Upper lobe of left lung (tissue), 4 donors: ENCODE results near the gene NT5C2.

Experiments
- CTCF ChIP-seq, 6 experiments: fragments of 450-650 bp in 4 of 6; fragments of 200-600 bp in 2 of 6; sonication (generic) in 2 of 6; IDR thresholded peaks; one replicate each; pipeline ENCODE4 v1.5.1; 2016 to 2019; ENCODE audit warnings: antibody characterized with exemption in 6 of 6
- EP300 ChIP-seq, 4 donors: sonication (generic); formaldehyde crosslinking; IDR thresholded peaks; one replicate each; pipeline ENCODE4 v1.5.1; 2017; ENCODE audit warnings: antibody characterized with exemption in 4 of 4, control low read depth in 2 of 4
- POLR2A ChIP-seq, 4 donors: fragments of 450-650 bp; IDR thresholded peaks; one replicate each; pipeline ENCODE4 v1.5.1; 2016 to 2017; ENCODE audit warnings: antibody characterized with exemption in 4 of 4, mild to moderate bottlenecking in 2 of 4
- POLR2AphosphoS5 ChIP-seq, 2 donors: sonication (generic); formaldehyde crosslinking; IDR thresholded peaks; one replicate each; pipeline ENCODE4 v1.5.1; 2017; ENCODE audit warnings: antibody characterized with exemption in 2 of 2

DNA sequence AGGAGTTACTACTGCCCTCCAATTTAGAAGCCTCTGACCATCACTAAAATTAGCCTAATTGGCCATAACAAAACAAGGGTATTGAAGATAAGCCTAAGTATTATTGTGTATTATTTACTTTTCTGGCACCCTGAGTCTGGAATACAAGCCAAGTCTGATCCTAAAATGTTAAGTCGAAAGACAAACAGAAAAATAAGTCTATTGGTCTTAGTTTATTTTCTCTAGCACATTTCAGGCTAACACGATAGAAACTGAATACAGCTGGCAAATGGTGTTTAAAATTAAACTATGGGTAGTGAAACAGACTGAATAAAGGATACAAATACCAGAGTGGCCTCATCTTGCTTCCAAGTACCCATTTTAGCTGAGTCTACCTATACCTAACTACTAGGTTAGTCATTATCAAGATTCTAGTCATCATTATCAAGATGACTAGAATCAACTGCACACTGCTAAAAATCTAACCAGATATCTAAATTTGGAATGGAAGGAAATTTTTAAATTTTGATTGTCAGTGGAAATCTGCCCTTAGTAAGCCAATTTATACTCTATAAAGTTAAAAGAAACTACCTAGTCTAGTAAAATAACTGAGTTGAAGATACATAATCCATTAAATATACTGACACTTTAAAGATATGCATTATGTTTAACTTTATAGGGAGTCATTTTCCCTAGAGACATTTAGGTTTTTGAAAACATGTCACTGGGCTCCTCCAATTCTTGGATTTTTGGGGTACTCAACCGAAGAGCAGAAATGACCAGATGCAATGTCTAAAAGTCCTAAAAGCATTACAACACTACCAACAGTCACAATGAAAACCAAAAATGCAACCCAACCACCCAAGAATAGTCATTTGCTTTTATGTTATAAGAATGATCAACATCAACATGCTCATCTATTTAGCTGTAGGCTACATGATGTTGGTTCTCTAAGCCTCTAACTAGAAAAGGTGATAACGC is 80.9 kb downstream of the NT5C2 start:
- TF ChIP-seq POLR2AphosphoS5 (IDR thresholded peaks at IDR 0.05) (no peak), CTCF (IDR thresholded peaks at IDR 0.05) (no peak), EP300 (IDR thresholded peaks at IDR 0.05) (no peak), POLR2A (IDR thresholded peaks at IDR 0.05) (no peak)
